ENCODE results near the gene ITPRID2.
A peak's percentile ranks its signal among the peaks of the same experiment; 100 is the strongest.

Gene ITPRID2

GRCh38 chr2:181911830-181912229 is 20.3 kb downstream of the ITPRID2 start:
- FAIRE-seq (no peak), DNase-seq (ENCODE audit: insufficient read length, low spot score) (no peak)

GRCh38 chr2:181915102-181915501 is 23.6 kb downstream of the ITPRID2 start:
- no peak for DNase-seq (ENCODE audit: insufficient read length, low spot score)
- FAIRE-seq, result no peak

GRCh38 chr2:181916726-181917718 is 25.5 kb downstream of the ITPRID2 start:
- peak; percentile 10 for DNase-seq (ENCODE audit: insufficient read length, low spot score)
- FAIRE-seq, result no peak

- FAIRE-seq (no peak), DNase-seq (ENCODE audit: insufficient read length, low spot score) (no peak)
These were observed 26.7 kb downstream of the ITPRID2 start for GRCh38 chr2:181918188-181918587.

GRCh38 chr2:181923121-181923520 is 31.6 kb downstream of the ITPRID2 start:
- no peak for FAIRE-seq
- no peak for DNase-seq (ENCODE audit: insufficient read length, low spot score)

GRCh38 chr2:181924336-181924735 is 32.8 kb downstream of the ITPRID2 start:
- FAIRE-seq, result no peak
- DNase-seq (ENCODE audit: insufficient read length, low spot score), result no peak

- no peak for DNase-seq (ENCODE audit: insufficient read length, low spot score)
- FAIRE-seq, result peak; percentile 54
These were observed 43.2 kb downstream of the ITPRID2 start for GRCh38 chr2:181934694-181935093.

GRCh38 chr2:181937473-181937872 is 45.9 kb downstream of the ITPRID2 start:
- no peak for DNase-seq (ENCODE audit: insufficient read length, low spot score)
- FAIRE-seq, result no peak

- DNase-seq (ENCODE audit: insufficient read length, low spot score) (no peak), FAIRE-seq (no peak)
These were observed 52.0 kb downstream of the ITPRID2 start for GRCh38 chr2:181943411-181944124.

- DNase-seq (ENCODE audit: insufficient read length, low spot score) (no peak), FAIRE-seq (no peak)
These were observed 52.8 kb downstream of the ITPRID2 start for GRCh38 chr2:181944164-181944913.

- FAIRE-seq (peak; percentile 44), DNase-seq (ENCODE audit: insufficient read length, low spot score) (no peak)
These were observed 53.4 kb downstream of the ITPRID2 start for GRCh38 chr2:181944914-181945291.

GRCh38 chr2:181946444-181947127 is 55.1 kb downstream of the ITPRID2 start:
- no peak for DNase-seq (ENCODE audit: insufficient read length, low spot score)
- no peak for FAIRE-seq

GRCh38 chr2:181947273-181947672 is 55.7 kb downstream of the ITPRID2 start:
- DNase-seq (ENCODE audit: insufficient read length, low spot score) (no peak), FAIRE-seq (no peak)

GRCh38 chr2:181948227-181948626 is 56.7 kb downstream of the ITPRID2 start:
- no peak for DNase-seq (ENCODE audit: insufficient read length, low spot score)
- FAIRE-seq, result no peak

- FAIRE-seq, result peak; percentile 48
- peak; percentile 39 for DNase-seq (ENCODE audit: insufficient read length, low spot score)
These were observed 57.5 kb downstream of the ITPRID2 start for GRCh38 chr2:181949047-181949446.

GRCh38 chr2:181952404-181953226 is 61.1 kb downstream of the ITPRID2 start:
- DNase-seq (ENCODE audit: insufficient read length, low spot score) (no peak), FAIRE-seq (no peak)

- DNase-seq (ENCODE audit: insufficient read length, low spot score) (no peak), FAIRE-seq (no peak)
These were observed 62.5 kb downstream of the ITPRID2 start for GRCh38 chr2:181953881-181954537.

- DNase-seq (ENCODE audit: insufficient read length, low spot score) (no peak), FAIRE-seq (no peak)
These were observed 63.0 kb downstream of the ITPRID2 start for GRCh38 chr2:181954538-181954883.

- DNase-seq (ENCODE audit: insufficient read length, low spot score) (peak; percentile 57), FAIRE-seq (no peak)
These were observed 63.5 kb downstream of the ITPRID2 start for GRCh38 chr2:181955010-181955409.

Data from HTR-8/SVneo (cell line).